Aorta (tissue), 5 donors: Measurements from ENCODE around the gene MEA1. TPM values are rescaled to one million over a fixed set of nuclear protein-coding genes. Genes with fewer than 3 reads are reported as not detected.

Source experiments
- ATAC-seq: fragments of 200-7000 bp; cut with Tn5 transposase; one replicate; pipeline ENCODE4 v1.9.1; 2022; ENCODE audit warnings: moderate library complexity; ENCODE audit not compliant: low FRiP score
- DNase-seq, 2 donors: peaks; one replicate each; pipeline ENCODE4 v3.0.0-alpha.2; 2020
- H3K27ac ChIP-seq, 2 donors: one replicate each; pipeline ENCODE4 v1.5.1; 2013; ENCODE audit warnings: low read length in 2 of 2, mild to moderate bottlenecking in 2 of 2, moderate library complexity in 2 of 2, control low read depth in 1 of 2, inconsistent platforms in 1 of 2, low read depth in 1 of 2
- H3K27me3 ChIP-seq, 2 donors: one replicate each; pipeline ENCODE4 v1.6.1; 2013; ENCODE audit warnings: control low read depth in 1 of 2, low read length in 1 of 2, mild to moderate bottlenecking in 1 of 2, moderate library complexity in 1 of 2; ENCODE audit not compliant: insufficient read depth in 2 of 2, control insufficient read depth in 1 of 2
- H3K36me3 ChIP-seq, 2 donors: one replicate each; pipeline ENCODE4 v1.6.1; 2013; ENCODE audit warnings: control low read depth in 1 of 2, low read length in 1 of 2, mild to moderate bottlenecking in 1 of 2; ENCODE audit not compliant: insufficient read depth in 2 of 2, control insufficient read depth in 1 of 2
- H3K4me1 ChIP-seq, 2 donors: one replicate each; pipeline ENCODE4 v1.6.1; 2013; ENCODE audit warnings: low read length in 2 of 2, control low read depth in 1 of 2, mild to moderate bottlenecking in 1 of 2, moderate library complexity in 1 of 2; ENCODE audit not compliant: insufficient read depth in 2 of 2, control insufficient read depth in 1 of 2
- H3K4me3 ChIP-seq, 2 donors: one replicate each; pipeline ENCODE4 v1.5.1; 2013; ENCODE audit warnings: low read length in 2 of 2, control low read depth in 1 of 2, mild to moderate bottlenecking in 1 of 2
- H3K9me3 ChIP-seq: one replicate; pipeline ENCODE4 v1.6.1; 2013; ENCODE audit warnings: mild to moderate bottlenecking, low read length; ENCODE audit not compliant: control insufficient read depth
- WGBS, 2 donors: extraction: QIAGEN DNeasy Blood & Tissue Kit; methylation state at CpG; one replicate each; pipeline ENCODE4 v1.1.7; 2013; 5-methylcytosine and 5-hydroxymethylcytosine counted together
- intact Hi-C, 2 donors: fragments of 100-400 bp; cut with DNase I; formaldehyde crosslinking; loops; one replicate each; pipeline versions ENCODE4 v1.14.2 to v1.15.0; 2022
- polyA plus RNA-seq, 2 donors: library from polyadenylated mRNA; stranded (reverse); fragments of 200-250 nt; gene quantifications; one replicate each; pipeline ENCODE4 v1.2.3, GENCODE V29; 2013
- total RNA-seq, 2 donors: library from RNA; stranded (reverse); fragmentation: NEBNext Ultra II Directional; extraction: Animal tissue kit (Norgen Biotek cat#: 25700); gene quantifications; one replicate each; pipeline ENCODE4 v1.2.1, GENCODE V29; 2021
- donor health status: healthy with polysubstance abuse.
- donor health status: Bipolar disorder and iron deficiency.
- donor health status: DM: no; HTN: no; CAD: no.
- donor health status: DM: no; HTN: no; CAD: no.
- donor health status: DM: yes; HTN: yes; CAD: no.

Gene MEA1
- total and polyA plus RNA-seq, 4 donors: 44.5 to 110 (median 69.1) TPM

- Histone ChIP-seq H3K9me3 (no peaks in the 10 kb centered on the region), H3K4me3 (no peak overlapping the region), H3K36me3 (peaks cover 2% of the 10 kb centered on the region in 2 donors), H3K4me1 (no peaks in the 10 kb centered on the region), H3K27ac (no peak overlapping the region), H3K27me3 (no peaks in the 10 kb centered on the region)
- ATAC-seq (no peak), DNase-seq (peak in 1 of 2 donors; percentile 45)
- intact Hi-C loops: no loop called here
- 35 to 46% methylated on average over 4 of the region's 4 CpGs for WGBS, 2 donors
Measured at GRCh38 chr6:43035495-43036194, 21.9 kb upstream of the MEA1 start.

- Histone ChIP-seq H3K9me3 (no peaks in the 10 kb centered on the region), H3K4me3 (no peak overlapping the region), H3K4me1 (no peaks in the 10 kb centered on the region), H3K27me3 (no peaks in the 10 kb centered on the region), H3K36me3 (peaks cover 6% of the 10 kb centered on the region in 2 donors), H3K27ac (no peak overlapping the region)
- no peak for ATAC-seq
- WGBS, 2 donors: 81 to 84% methylated on average over 2 of the region's 2 CpGs
- intact Hi-C loops: no loop called here
- peak in 1 of 2 donors; percentile 40 for DNase-seq
Measured at GRCh38 chr6:43034190-43034525, 20.4 kb upstream of the MEA1 start.

GRCh38 chr6:43033496-43034189 lies 19.9 kb upstream of the MEA1 start:
- H3K4me3 ChIP-seq: no peak overlapping the region
- no peak for ATAC-seq
- no peak for DNase-seq
- H3K4me1 ChIP-seq: no peaks in the 10 kb centered on the region
- intact Hi-C loops: no loop called here
- no peaks in the 10 kb centered on the region for H3K9me3 ChIP-seq
- H3K27ac ChIP-seq: peak overlapping the region in 1 of 2 donors; percentile 28
- 79 to 89% methylated on average over 2 of the region's 2 CpGs for whole genome bisulfite sequencing, 2 donors
- H3K36me3 ChIP-seq: peaks cover 9% of the 10 kb centered on the region in 2 donors
- H3K27me3 ChIP-seq: no peaks in the 10 kb centered on the region

- WGBS, 2 donors: 85 to 91% methylated on average over 4 of the region's 4 CpGs
- no peaks in the 10 kb centered on the region for H3K4me1 ChIP-seq
- H3K27me3 ChIP-seq: no peaks in the 10 kb centered on the region
- peaks cover 10 to 12% of the 10 kb centered on the region in 2 donors for H3K36me3 ChIP-seq
- ATAC-seq (no peak), DNase-seq (no peak)
- intact Hi-C loops: no loop called here
- no peak overlapping the region for H3K27ac ChIP-seq
- H3K4me3 ChIP-seq: no peak overlapping the region
- H3K9me3 ChIP-seq: no peaks in the 10 kb centered on the region
Measured at GRCh38 chr6:43032326-43032725, 18.6 kb upstream of the MEA1 start.

- no peak for DNase-seq
- WGBS, 2 donors: 86 to 89% methylated on average over 9 of the region's 9 CpGs
- Histone ChIP-seq H3K4me1 (no peaks in the 10 kb centered on the region), H3K27ac (no peak overlapping the region), H3K36me3 (peaks cover 11 to 15% of the 10 kb centered on the region in 2 donors), H3K9me3 (no peaks in the 10 kb centered on the region), H3K27me3 (no peaks in the 10 kb centered on the region), H3K4me3 (no peak overlapping the region)
- no peak for ATAC-seq
- intact Hi-C loops: no loop called here
Measured at GRCh38 chr6:43029120-43029519, 15.4 kb upstream of the MEA1 start.

- WGBS, 2 donors: 92% methylated on average over 5 of the region's 5 CpGs
- H3K27ac ChIP-seq: no peak overlapping the region
- ATAC-seq (no peak), DNase-seq (no peak)
- no peak overlapping the region for H3K4me3 ChIP-seq
- no peaks in the 10 kb centered on the region for H3K9me3 ChIP-seq
- H3K36me3 ChIP-seq: peaks cover 11 to 13% of the 10 kb centered on the region in 2 donors
- no peaks in the 10 kb centered on the region for H3K4me1 ChIP-seq
- intact Hi-C loops: no loop called here
- no peaks in the 10 kb centered on the region for H3K27me3 ChIP-seq
Measured at GRCh38 chr6:43026365-43026764, 12.6 kb upstream of the MEA1 start.

GRCh38 chr6:43024436-43024835 lies 10.7 kb upstream of the MEA1 start:
- no peak for ATAC-seq
- WGBS, 2 donors: 90 to 93% methylated on average over 2 of the region's 2 CpGs

GRCh38 chr6:43021270-43022047 lies 7.7 kb upstream of the MEA1 start, which contains the start of gene RRP36:
TSS of gene RRP36 (plus strand) at chr6:43021623. CDS start at chr6:43021655, 32 bp downstream.
- Histone ChIP-seq H3K27ac (peak within 1 kb of the TSS; percentile 70 to 78), H3K36me3 (no peaks in the 10 kb centered on the region), H3K9me3 (no peaks in the 10 kb centered on the region), H3K4me1 (no peaks in the 10 kb centered on the region), H3K27me3 (no peaks in the 10 kb centered on the region), H3K4me3 (peak within 1 kb of the TSS; percentile 71 to 91)
- DNase-seq (peak; percentile 88 to 96), ATAC-seq (peak; percentile 91)
- intact Hi-C loops: no loop called here
- WGBS, 2 donors: 1% methylated on average over 56 of the region's 56 CpGs

More at GRCh38 chr6:43024436-43024835, 10.7 kb upstream of the MEA1 start:
- Histone ChIP-seq H3K27me3 (no peaks in the 10 kb centered on the region), H3K4me3 (no peak overlapping the region), H3K9me3 (no peaks in the 10 kb centered on the region), H3K27ac (no peak overlapping the region), H3K36me3 (peaks cover 9 to 10% of the 10 kb centered on the region in 2 donors), H3K4me1 (no peaks in the 10 kb centered on the region)
- intact Hi-C loops: no loop called here
- DNase-seq: no peak
